Uterus (tissue), 4 donors: ENCODE data around the gene XRN2. TPM values are rescaled to one million over a fixed set of nuclear protein-coding genes. Genes with fewer than 3 reads are reported as not detected.

Experiments used
- DNase-seq, 2 donors: peaks; one replicate each; pipeline ENCODE4 v3.0.0-alpha.2; 2019 to 2020
- H3K27ac ChIP-seq, 2 donors: fragments of 200-600 bp; sonication (generic); 1 replicate in 1 of 2; 2 replicates in 1 of 2; pipeline ENCODE4 v1.5.1; 2016 to 2018
- H3K27me3 ChIP-seq, 2 donors: fragments of 200-600 bp; sonication (generic); one replicate each; pipeline ENCODE4 v1.5.1; 2018 to 2019; ENCODE audit warnings: control low read depth in 1 of 2
- H3K36me3 ChIP-seq, 2 donors: fragments of 200-600 bp; sonication (generic); one replicate each; pipeline ENCODE4 v1.5.1; 2019; ENCODE audit warnings: control low read depth in 1 of 2
- H3K4me1 ChIP-seq, 2 donors: fragments of 200-600 bp; sonication (generic); one replicate each; pipeline ENCODE4 v1.5.1; 2018 to 2019; ENCODE audit warnings: control low read depth in 1 of 2
- H3K4me3 ChIP-seq, 2 donors: fragments of 200-600 bp; sonication (generic); 1 replicate in 1 of 2; 2 replicates in 1 of 2; pipeline ENCODE4 v1.5.1; 2018 to 2019; ENCODE audit warnings: mild to moderate bottlenecking in 1 of 2
- H3K9me3 ChIP-seq, 2 donors: fragments of 200-600 bp; sonication (generic); one replicate each; pipeline ENCODE4 v1.5.1; 2019; ENCODE audit warnings: control low read depth in 1 of 2
- CTCF ChIP-seq, 4 experiments: fragments of 200-600 bp in 2 of 4; fragments of 450-650 bp in 2 of 4; sonication (generic) in 2 of 4; IDR thresholded peaks; one replicate each; pipeline ENCODE4 v1.5.1; 2016 to 2019; ENCODE audit warnings: antibody characterized with exemption in 4 of 4, mild to moderate bottlenecking in 2 of 4, moderate library complexity in 1 of 4
- POLR2A ChIP-seq, 2 donors: fragments of 450-650 bp; IDR thresholded peaks; one replicate each; pipeline ENCODE4 v1.6.1; 2016; ENCODE audit warnings: antibody characterized with exemption in 2 of 2, mild to moderate bottlenecking in 1 of 2, moderate library complexity in 1 of 2
- intact Hi-C: fragments of 100-400 bp; cut with DNase I; formaldehyde crosslinking; loops from one replicate; pipeline ENCODE4 v1.15.1; 2023; ENCODE audit warnings: low total_unique reads
- total RNA-seq, 4 donors: library from RNA; depleted of rRNA in 3 of 4; stranded (reverse); fragments of >200 nt in 3 of 4; gene quantifications; one replicate each; pipeline versions ENCODE4 v1.1.0 to v1.2.4, GENCODE V29; 2014 to 2023
- donor health status: DM: yes; HTN: yes; CAD: no.

The XRN2 gene
- total RNA-seq, 4 donors from 2014 or later, result 32.6 to 100 (median 51.7) TPM

GRCh38 chr20:21384308-21384892 is 81.3 kb downstream of the XRN2 start:
- H3K27ac ChIP-seq, result no peak overlapping the region
- TF ChIP-seq CTCF (IDR thresholded peaks at IDR 0.05) (no peak), POLR2A (IDR thresholded peaks at IDR 0.05) (no peak)
- no peaks in the 10 kb centered on the region for H3K27me3 ChIP-seq
- H3K4me3 ChIP-seq, result no peak overlapping the region
- no peaks in the 10 kb centered on the region for H3K4me1 ChIP-seq
- intact Hi-C loops, result no loop called here
- H3K36me3 ChIP-seq, result no peaks in the 10 kb centered on the region
- no peak for DNase-seq
- no peaks in the 10 kb centered on the region for H3K9me3 ChIP-seq

GRCh38 chr20:21386111-21386510 is 83.0 kb downstream of the XRN2 start:
- no peak overlapping the region for H3K27ac ChIP-seq
- H3K4me1 ChIP-seq, result no peaks in the 10 kb centered on the region
- no peak for DNase-seq
- H3K4me3 ChIP-seq, result no peak overlapping the region
- no peaks in the 10 kb centered on the region for H3K36me3 ChIP-seq
- no peaks in the 10 kb centered on the region for H3K9me3 ChIP-seq
- intact Hi-C loops, result no loop called here
- no peak for TF ChIP-seq POLR2A (IDR thresholded peaks at IDR 0.05)
- TF ChIP-seq CTCF (IDR thresholded peaks at IDR 0.05), result no peak
- H3K27me3 ChIP-seq, result no peaks in the 10 kb centered on the region

GRCh38 chr20:21387528-21387927 is 84.4 kb downstream of the XRN2 start:
- no peak for DNase-seq
- Histone ChIP-seq H3K27ac (no peak overlapping the region), H3K4me1 (no peaks in the 10 kb centered on the region), H3K36me3 (no peaks in the 10 kb centered on the region), H3K4me3 (no peak overlapping the region), H3K9me3 (no peaks in the 10 kb centered on the region), H3K27me3 (peaks cover 0 to 4% of the 10 kb centered on the region in 2 donors)
- intact Hi-C loops, result no loop called here
- TF ChIP-seq POLR2A (IDR thresholded peaks at IDR 0.05) (no peak), CTCF (IDR thresholded peaks at IDR 0.05) (no peak)

- Histone ChIP-seq H3K27ac (no peak overlapping the region), H3K9me3 (no peaks in the 10 kb centered on the region), H3K4me3 (no peak overlapping the region), H3K36me3 (no peaks in the 10 kb centered on the region), H3K27me3 (peaks cover 0 to 15% of the 10 kb centered on the region in 2 donors), H3K4me1 (no peaks in the 10 kb centered on the region)
- no peak for DNase-seq
- TF ChIP-seq POLR2A (IDR thresholded peaks at IDR 0.05), result no peak
- no peak for TF ChIP-seq CTCF (IDR thresholded peaks at IDR 0.05)
- intact Hi-C loops, result no loop called here
Observed at GRCh38 chr20:21388566-21388965, 85.4 kb downstream of the XRN2 start.

GRCh38 chr20:21389368-21389767 is 86.2 kb downstream of the XRN2 start:
- Histone ChIP-seq H3K9me3 (no peaks in the 10 kb centered on the region), H3K27me3 (peaks cover 0 to 23% of the 10 kb centered on the region in 2 donors), H3K36me3 (no peaks in the 10 kb centered on the region), H3K27ac (no peak overlapping the region), H3K4me3 (no peak overlapping the region), H3K4me1 (no peaks in the 10 kb centered on the region)
- TF ChIP-seq POLR2A (IDR thresholded peaks at IDR 0.05) (no peak), CTCF (IDR thresholded peaks at IDR 0.05) (no peak)
- no peak for DNase-seq
- intact Hi-C loops, result no loop called here
